ENCODE measurements around the gene SECTM1.

Gene SECTM1

DNA sequence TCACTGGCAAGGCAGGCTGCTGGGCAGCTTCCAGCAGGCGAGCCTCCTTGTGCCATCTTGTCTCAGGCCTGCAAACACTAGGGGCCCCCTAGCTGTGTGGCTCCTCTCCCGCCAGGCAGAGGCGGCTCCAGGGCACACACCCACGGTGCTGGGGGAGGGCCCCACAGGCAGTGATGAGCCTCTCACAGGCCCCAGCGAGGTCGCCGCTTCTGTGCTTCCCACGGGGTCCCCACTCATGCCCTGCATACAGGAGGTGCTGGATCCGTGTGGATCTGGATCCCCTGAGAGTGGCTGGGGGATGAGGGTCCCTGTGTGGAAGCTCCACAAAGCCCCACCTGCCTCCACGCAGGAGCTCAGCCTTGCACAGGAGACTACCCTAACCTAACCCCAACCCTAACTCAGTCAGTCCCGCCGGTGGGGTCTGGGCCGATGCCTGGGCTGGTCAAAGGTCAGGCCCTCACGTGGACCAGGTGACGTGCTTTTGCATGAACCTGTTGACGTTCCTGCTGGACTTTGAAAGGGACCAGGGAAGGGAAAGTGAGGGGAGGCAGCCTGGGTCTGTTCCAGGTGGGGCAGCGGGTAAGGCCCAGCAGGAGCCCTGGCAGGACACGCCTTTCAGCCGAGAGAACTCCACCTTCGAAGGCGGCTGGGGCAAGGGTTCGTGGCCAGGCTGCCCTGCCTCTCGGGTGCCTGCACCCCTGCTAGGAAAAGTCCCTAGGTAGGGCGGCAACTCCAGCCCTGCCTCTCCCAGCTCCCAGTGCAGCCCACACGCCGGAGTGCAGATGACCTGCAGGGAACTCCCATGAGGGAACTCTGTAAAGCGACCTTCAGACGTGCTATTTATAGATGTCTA, 5.2 kb downstream of the SECTM1 start (continued):
- TF ChIP-seq, protein P1, sequence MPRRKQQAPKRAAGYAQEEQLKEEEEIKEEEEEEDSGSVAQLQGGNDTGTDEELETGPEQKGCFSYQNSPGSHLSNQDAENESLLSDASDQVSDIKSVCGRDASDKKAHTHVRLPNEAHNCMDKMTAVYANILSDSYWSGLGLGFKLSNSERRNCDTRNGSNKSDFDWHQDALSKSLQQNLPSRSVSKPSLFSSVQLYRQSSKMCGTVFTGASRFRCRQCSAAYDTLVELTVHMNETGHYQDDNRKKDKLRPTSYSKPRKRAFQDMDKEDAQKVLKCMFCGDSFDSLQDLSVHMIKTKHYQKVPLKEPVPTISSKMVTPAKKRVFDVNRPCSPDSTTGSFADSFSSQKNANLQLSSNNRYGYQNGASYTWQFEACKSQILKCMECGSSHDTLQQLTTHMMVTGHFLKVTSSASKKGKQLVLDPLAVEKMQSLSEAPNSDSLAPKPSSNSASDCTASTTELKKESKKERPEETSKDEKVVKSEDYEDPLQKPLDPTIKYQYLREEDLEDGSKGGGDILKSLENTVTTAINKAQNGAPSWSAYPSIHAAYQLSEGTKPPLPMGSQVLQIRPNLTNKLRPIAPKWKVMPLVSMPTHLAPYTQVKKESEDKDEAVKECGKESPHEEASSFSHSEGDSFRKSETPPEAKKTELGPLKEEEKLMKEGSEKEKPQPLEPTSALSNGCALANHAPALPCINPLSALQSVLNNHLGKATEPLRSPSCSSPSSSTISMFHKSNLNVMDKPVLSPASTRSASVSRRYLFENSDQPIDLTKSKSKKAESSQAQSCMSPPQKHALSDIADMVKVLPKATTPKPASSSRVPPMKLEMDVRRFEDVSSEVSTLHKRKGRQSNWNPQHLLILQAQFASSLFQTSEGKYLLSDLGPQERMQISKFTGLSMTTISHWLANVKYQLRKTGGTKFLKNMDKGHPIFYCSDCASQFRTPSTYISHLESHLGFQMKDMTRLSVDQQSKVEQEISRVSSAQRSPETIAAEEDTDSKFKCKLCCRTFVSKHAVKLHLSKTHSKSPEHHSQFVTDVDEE (CRISPR knock-in tag; IDR thresholded peaks at IDR 0.05) = no peak
- TF ChIP-seq TCF4 (CRISPR knock-in tag; IDR thresholded peaks at IDR 0.05; ENCODE audit: borderline replicate concordance) = no peak

GRCh38 chr17:82327757-82328140, 5.8 kb downstream of the SECTM1 start:
- ATAC-seq = no peak
- TF ChIP-seq, protein P1 (CRISPR knock-in tag; IDR thresholded peaks at IDR 0.05) = no peak
- TF ChIP-seq OSR1 (CRISPR knock-in tag; IDR thresholded peaks at IDR 0.05) = no peak
- no peak for TF ChIP-seq ESRRG (CRISPR knock-in tag; IDR thresholded peaks at IDR 0.05)
- TF ChIP-seq TCF4 (CRISPR knock-in tag; IDR thresholded peaks at IDR 0.05; ENCODE audit: borderline replicate concordance) = no peak
- TF ChIP-seq PPARA (CRISPR knock-in tag; IDR thresholded peaks at IDR 0.05; ENCODE audit: borderline replicate concordance) = no peak
- no peak for TF ChIP-seq ARNTL (CRISPR knock-in tag; IDR thresholded peaks at IDR 0.05; ENCODE audit: borderline replicate concordance, low read depth)
- no peak for TF ChIP-seq ZNF565 (CRISPR knock-in tag; conservative IDR thresholded peaks at IDR 0.05; ENCODE audit: low read depth)
- TF ChIP-seq PATZ1 (CRISPR knock-in tag; IDR thresholded peaks at IDR 0.05; ENCODE audit: borderline replicate concordance) = no peak
- TF ChIP-seq, protein P2, sequence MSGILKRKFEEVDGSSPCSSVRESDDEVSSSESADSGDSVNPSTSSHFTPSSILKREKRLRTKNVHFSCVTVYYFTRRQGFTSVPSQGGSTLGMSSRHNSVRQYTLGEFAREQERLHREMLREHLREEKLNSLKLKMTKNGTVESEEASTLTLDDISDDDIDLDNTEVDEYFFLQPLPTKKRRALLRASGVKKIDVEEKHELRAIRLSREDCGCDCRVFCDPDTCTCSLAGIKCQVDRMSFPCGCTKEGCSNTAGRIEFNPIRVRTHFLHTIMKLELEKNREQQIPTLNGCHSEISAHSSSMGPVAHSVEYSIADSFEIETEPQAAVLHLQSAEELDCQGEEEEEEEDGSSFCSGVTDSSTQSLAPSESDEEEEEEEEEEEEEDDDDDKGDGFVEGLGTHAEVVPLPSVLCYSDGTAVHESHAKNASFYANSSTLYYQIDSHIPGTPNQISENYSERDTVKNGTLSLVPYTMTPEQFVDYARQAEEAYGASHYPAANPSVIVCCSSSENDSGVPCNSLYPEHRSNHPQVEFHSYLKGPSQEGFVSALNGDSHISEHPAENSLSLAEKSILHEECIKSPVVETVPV (CRISPR knock-in tag; IDR thresholded peaks at IDR 0.05) = no peak
- no peak for TF ChIP-seq ZNF8 (CRISPR knock-in tag; IDR thresholded peaks at IDR 0.05)
- TF ChIP-seq RARB (CRISPR knock-in tag; IDR thresholded peaks at IDR 0.05) = no peak
- no peak for TF ChIP-seq ISL1 (CRISPR knock-in tag; IDR thresholded peaks at IDR 0.05)
- TF ChIP-seq ZC3H10 (CRISPR knock-in tag; IDR thresholded peaks at IDR 0.05) = no peak
- TF ChIP-seq TOX (CRISPR knock-in tag; IDR thresholded peaks at IDR 0.05; ENCODE audit: borderline replicate concordance) = no peak
- no peak for TF ChIP-seq GLIS3 (CRISPR knock-in tag; IDR thresholded peaks at IDR 0.05)
- TF ChIP-seq, protein P3, sequence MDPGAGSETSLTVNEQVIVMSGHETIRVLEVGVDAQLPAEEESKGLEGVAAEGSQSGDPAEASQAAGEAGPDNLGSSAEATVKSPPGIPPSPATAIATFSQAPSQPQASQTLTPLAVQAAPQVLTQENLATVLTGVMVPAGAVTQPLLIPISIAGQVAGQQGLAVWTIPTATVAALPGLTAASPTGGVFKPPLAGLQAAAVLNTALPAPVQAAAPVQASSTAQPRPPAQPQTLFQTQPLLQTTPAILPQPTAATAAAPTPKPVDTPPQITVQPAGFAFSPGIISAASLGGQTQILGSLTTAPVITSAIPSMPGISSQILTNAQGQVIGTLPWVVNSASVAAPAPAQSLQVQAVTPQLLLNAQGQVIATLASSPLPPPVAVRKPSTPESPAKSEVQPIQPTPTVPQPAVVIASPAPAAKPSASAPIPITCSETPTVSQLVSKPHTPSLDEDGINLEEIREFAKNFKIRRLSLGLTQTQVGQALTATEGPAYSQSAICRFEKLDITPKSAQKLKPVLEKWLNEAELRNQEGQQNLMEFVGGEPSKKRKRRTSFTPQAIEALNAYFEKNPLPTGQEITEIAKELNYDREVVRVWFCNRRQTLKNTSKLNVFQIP (CRISPR knock-in tag; IDR thresholded peaks at IDR 0.05; ENCODE audit: borderline replicate concordance, low read depth) = no peak
- no peak for TF ChIP-seq SNAI2 (CRISPR knock-in tag; IDR thresholded peaks at IDR 0.05)
- TF ChIP-seq, protein P4, sequence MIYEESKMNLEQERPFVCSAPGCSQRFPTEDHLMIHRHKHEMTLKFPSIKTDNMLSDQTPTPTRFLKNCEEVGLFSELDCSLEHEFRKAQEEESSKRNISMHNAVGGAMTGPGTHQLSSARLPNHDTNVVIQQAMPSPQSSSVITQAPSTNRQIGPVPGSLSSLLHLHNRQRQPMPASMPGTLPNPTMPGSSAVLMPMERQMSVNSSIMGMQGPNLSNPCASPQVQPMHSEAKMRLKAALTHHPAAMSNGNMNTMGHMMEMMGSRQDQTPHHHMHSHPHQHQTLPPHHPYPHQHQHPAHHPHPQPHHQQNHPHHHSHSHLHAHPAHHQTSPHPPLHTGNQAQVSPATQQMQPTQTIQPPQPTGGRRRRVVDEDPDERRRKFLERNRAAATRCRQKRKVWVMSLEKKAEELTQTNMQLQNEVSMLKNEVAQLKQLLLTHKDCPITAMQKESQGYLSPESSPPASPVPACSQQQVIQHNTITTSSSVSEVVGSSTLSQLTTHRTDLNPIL (CRISPR knock-in tag; IDR thresholded peaks at IDR 0.05; ENCODE audit: low read depth) = no peak
- TF ChIP-seq ZFP30 (CRISPR knock-in tag; IDR thresholded peaks at IDR 0.05) = no peak
- TF ChIP-seq ZFP3 (CRISPR knock-in tag; IDR thresholded peaks at IDR 0.05) = no peak
